Measurements from ENCODE around the gene GULP1.

Gene GULP1

DNA sequence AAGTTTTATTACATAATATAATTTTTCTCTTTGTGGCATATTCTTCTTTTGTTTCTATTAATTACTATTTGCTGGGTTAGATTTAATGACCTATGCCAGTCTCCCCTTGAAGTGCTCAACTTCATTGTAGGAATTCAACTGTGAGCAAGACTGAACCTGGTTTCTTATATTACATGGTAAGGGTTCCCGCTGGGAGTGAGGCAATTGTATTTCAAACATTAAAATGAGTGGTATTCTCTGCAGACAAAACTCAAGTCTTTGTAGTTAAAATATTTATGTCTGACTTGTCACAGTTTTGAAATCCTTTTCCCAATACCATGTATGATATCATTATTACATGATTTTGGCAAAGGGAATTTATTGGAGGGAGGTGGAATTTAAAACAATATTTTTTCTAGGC, 278.7 kb downstream of the GULP1 start:
- DNase-seq (ENCODE audit: low read depth), result no peak
- TF ChIP-seq CTCF (conservative IDR thresholded peaks at IDR 0.05; ENCODE audit: low read depth, low read length), result no peak
- no peak overlapping the region for H3K4me3 ChIP-seq (ENCODE audit: low read length)

DNA sequence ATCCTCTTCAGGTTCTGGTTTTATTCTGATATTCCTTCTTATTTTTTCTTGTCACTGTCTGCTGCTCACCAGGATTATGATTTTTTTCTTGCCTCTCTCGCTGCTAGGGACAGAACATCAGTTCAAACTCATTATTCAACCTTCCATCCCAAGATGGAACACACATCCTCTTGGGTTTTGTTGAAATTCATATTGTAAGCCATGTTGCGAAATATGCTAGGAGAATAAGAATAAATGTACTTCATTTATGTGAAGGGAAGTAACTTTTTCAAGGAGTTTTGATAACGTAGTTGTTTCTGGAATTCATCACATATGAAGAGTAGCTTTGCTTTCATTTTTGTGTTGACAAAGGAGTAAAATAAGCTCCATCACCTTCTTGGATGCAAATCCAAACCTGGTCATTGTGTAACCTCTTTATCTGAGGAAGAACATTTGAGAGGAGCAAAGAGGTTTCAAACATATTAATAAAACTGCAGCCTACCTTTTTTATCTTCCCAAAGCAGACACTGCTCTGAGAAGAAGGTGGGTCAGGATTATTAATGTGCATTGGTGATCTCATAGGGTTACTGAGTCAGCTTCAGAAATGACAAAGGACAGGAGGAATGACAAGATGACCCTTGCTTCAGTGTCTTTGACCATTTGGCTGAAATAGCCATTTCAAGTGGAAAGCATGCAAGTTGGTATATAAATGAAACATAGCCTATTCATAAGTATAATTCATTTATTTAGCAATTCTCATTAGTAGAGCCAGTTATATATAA, 280.0 kb downstream of the GULP1 start:
- H3K4me3 ChIP-seq (ENCODE audit: low read length), result no peak overlapping the region
- TF ChIP-seq CTCF (conservative IDR thresholded peaks at IDR 0.05; ENCODE audit: low read depth, low read length), result no peak
- DNase-seq (ENCODE audit: low read depth), result no peak

- DNase-seq (ENCODE audit: low read depth), result no peak
- H3K4me3 ChIP-seq (ENCODE audit: low read length), result no peak overlapping the region
- no peak for TF ChIP-seq CTCF (conservative IDR thresholded peaks at IDR 0.05; ENCODE audit: low read depth, low read length)
Measured at GRCh38 chr2:188572592-188572991, 280.9 kb downstream of the GULP1 start.

- no peak for DNase-seq (ENCODE audit: low read depth)
- no peak overlapping the region for H3K4me3 ChIP-seq (ENCODE audit: low read length)
- no peak for TF ChIP-seq CTCF (conservative IDR thresholded peaks at IDR 0.05; ENCODE audit: low read depth, low read length)
Measured at GRCh38 chr2:188573453-188573852, 281.8 kb downstream of the GULP1 start.

DNA sequence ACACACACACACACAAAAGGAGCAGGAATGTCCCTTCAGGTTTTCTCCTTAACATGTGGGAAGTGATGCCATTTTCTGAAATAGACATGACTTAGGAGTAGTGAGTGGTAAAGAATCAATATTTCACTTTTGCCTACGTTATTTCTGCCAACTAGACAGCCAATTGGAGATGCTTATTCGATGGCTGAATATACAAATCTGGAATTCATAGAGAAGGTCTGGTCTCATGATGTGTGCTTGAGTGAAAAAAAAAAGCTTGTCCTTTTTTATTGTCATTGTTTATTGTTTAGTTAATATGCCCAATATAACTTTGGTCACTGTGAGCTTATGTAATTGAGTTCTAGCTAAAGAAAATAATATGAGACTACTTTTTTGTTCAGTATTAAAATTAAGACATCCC, 284.3 kb downstream of the GULP1 start:
- TF ChIP-seq CTCF (conservative IDR thresholded peaks at IDR 0.05; ENCODE audit: low read depth, low read length), result no peak
- H3K4me3 ChIP-seq (ENCODE audit: low read length), result no peak overlapping the region
- no peak for DNase-seq (ENCODE audit: low read depth)

- DNase-seq (ENCODE audit: low read depth), result no peak
- TF ChIP-seq CTCF (conservative IDR thresholded peaks at IDR 0.05; ENCODE audit: low read depth, low read length), result no peak
- H3K4me3 ChIP-seq (ENCODE audit: low read length), result no peak overlapping the region
Measured at GRCh38 chr2:188576651-188577050, 285.0 kb downstream of the GULP1 start.

GRCh38 chr2:188577231-188577630, 285.6 kb downstream of the GULP1 start:
- H3K4me3 ChIP-seq (ENCODE audit: low read length), result no peak overlapping the region
- no peak for DNase-seq (ENCODE audit: low read depth)
- TF ChIP-seq CTCF (conservative IDR thresholded peaks at IDR 0.05; ENCODE audit: low read depth, low read length), result no peak
